Neural cell (in vitro differentiated cells): ENCODE data around the gene TULP4.

Experiments
- CTCF ChIP-seq: fragments of 450-650 bp; IDR thresholded peaks from 2 replicates; pipeline ENCODE4 v1.5.1; 2014; ENCODE audit warnings: antibody characterized with exemption, mild to moderate bottlenecking, moderate library complexity; ENCODE audit not compliant: poor library complexity, severe bottlenecking
- EP300 ChIP-seq: fragments of 450-650 bp; conservative IDR thresholded peaks from 2 replicates; pipeline ENCODE4 v1.6.1; 2014; ENCODE audit warnings: antibody characterized with exemption, mild to moderate bottlenecking, moderate library complexity; ENCODE audit not compliant: poor library complexity, severe bottlenecking
- EZH2 ChIP-seq: fragments of 200-600, 300-800 bp; shearing (Covaris generic), sonication (generic); IDR thresholded peaks from 2 replicates; pipeline ENCODE4 v1.6.1; 2014; ENCODE audit warnings: antibody characterized with exemption, low read length, borderline replicate concordance, mild to moderate bottlenecking; ENCODE audit not compliant: insufficient read depth, poor library complexity, severe bottlenecking
- POLR2AphosphoS5 ChIP-seq: IDR thresholded peaks from 2 replicates; pipeline ENCODE4 v1.6.1; 2012
- REST ChIP-seq: IDR thresholded peaks from 2 replicates; pipeline ENCODE4 v1.6.1; 2012; ENCODE audit warnings: borderline replicate concordance
- SMC3 ChIP-seq: fragments of 450-650 bp; conservative IDR thresholded peaks from 2 replicates; pipeline ENCODE4 v1.6.1; 2014; ENCODE audit warnings: antibody characterized with exemption, mild to moderate bottlenecking, moderate library complexity; ENCODE audit not compliant: poor library complexity
- TAF1 ChIP-seq: IDR thresholded peaks from 2 replicates; pipeline ENCODE4 v1.6.1; 2012; ENCODE audit warnings: low read depth

GRCh38 chr6:158361961-158362669, 49.9 kb downstream of the TULP4 start:
- TF ChIP-seq CTCF (no peak), REST (no peak), POLR2AphosphoS5 (no peak), SMC3 (no peak), EP300 (no peak), EZH2 (no peak), TAF1 (no peak)
